ENCODE measurements around the gene ZNF860. TPM values are rescaled to one million over a fixed set of nuclear protein-coding genes. Genes with fewer than 3 reads are reported as not detected.

The ZNF860 gene
- polyA plus RNA-seq, 3 donors = not detected

- Histone ChIP-seq H3K27me3 (ENCODE audit: control insufficient read depth in 2 of 2, insufficient read depth in 2 of 2, low read length in 2 of 2) (peaks cover 45 to 57% of the 10 kb centered on the region in 2 donors), H3K9me3 (replicated peaks in 1 of 2; ENCODE audit: control insufficient read depth in 1 of 2, insufficient read depth in 1 of 2, low read length in 2 of 2) (peaks cover 0 to 10% of the 10 kb centered on the region in 2 donors), H3K36me3 (replicated peaks in 1 of 2; ENCODE audit: control insufficient read depth in 1 of 2, insufficient read depth in 2 of 2, low read length in 2 of 2) (no peaks in the 10 kb centered on the region), H3K79me2 (ENCODE audit: insufficient read depth, low read length) (no peaks in the 10 kb centered on the region), H4K20me1 (ENCODE audit: insufficient read depth, low read length) (no peaks in the 10 kb centered on the region), H3K4me3 (replicated peaks in 1 of 3; ENCODE audit: low read depth in 2 of 3, low read length in 3 of 3) (no peak overlapping the region), H3K9ac (ENCODE audit: insufficient read depth, low read length, poor library complexity, severe bottlenecking) (no peak overlapping the region), H3K27ac (ENCODE audit: low read depth in 1 of 2, low read length in 2 of 2) (no peak overlapping the region), H3K4me2 (replicated peaks; ENCODE audit: extremely low read depth, low read length, poor library complexity, severe bottlenecking) (no peak overlapping the region), H3K4me1 (ENCODE audit: control insufficient read depth in 1 of 2, insufficient read depth in 2 of 2, low read length in 2 of 2) (peaks cover 16 to 19% of the 10 kb centered on the region in 2 donors), H2AFZ (ENCODE audit: insufficient read depth, low read depth, low read length, poor library complexity, severe bottlenecking) (no peak overlapping the region)
- no peak overlapping the region for H3K4me3 Mint-ChIP-seq
- no peak overlapping the region for H3K27ac Mint-ChIP-seq
- H3K9me3 Mint-ChIP-seq = peaks cover 0 to 18% (median 6%) of the 10 kb centered on the region in 7 donors
- intact Hi-C loops (cut with micrococcal nuclease) = no loop called here
- peaks cover 0 to 6% of the 10 kb centered on the region in 2 donors for H3K36me3 Mint-ChIP-seq
- peaks cover 19% of the 10 kb centered on the region for H3K4me1 Mint-ChIP-seq
- H3K27me3 Mint-ChIP-seq (ENCODE audit: low read depth in 3 of 3) = peaks cover 55 to 66% (median 57%) of the 10 kb centered on the region in 3 donors
- no CpG with 5 or more reads among the region's 4 CpGs for WGBS (ENCODE audit: insufficient coverage)
- DNase-seq = no peak
- no peak for TF ChIP-seq CTCF (IDR thresholded peaks at IDR 0.05)
These were observed 3.0 kb upstream of the ZNF860 start for GRCh38 chr3:31978553-31978952.

- Histone ChIP-seq H4K20me1 (ENCODE audit: insufficient read depth, low read length) (no peaks in the 10 kb centered on the region), H3K27me3 (ENCODE audit: control insufficient read depth in 2 of 2, insufficient read depth in 2 of 2, low read length in 2 of 2) (peaks cover 45 to 57% of the 10 kb centered on the region in 2 donors), H2AFZ (ENCODE audit: insufficient read depth, low read depth, low read length, poor library complexity, severe bottlenecking) (no peak overlapping the region), H3K4me2 (replicated peaks; ENCODE audit: extremely low read depth, low read length, poor library complexity, severe bottlenecking) (no peak overlapping the region), H3K79me2 (ENCODE audit: insufficient read depth, low read length) (no peaks in the 10 kb centered on the region), H3K9me3 (replicated peaks in 1 of 2; ENCODE audit: control insufficient read depth in 1 of 2, insufficient read depth in 1 of 2, low read length in 2 of 2) (peaks cover 0 to 10% of the 10 kb centered on the region in 2 donors), H3K36me3 (replicated peaks in 1 of 2; ENCODE audit: control insufficient read depth in 1 of 2, insufficient read depth in 2 of 2, low read length in 2 of 2) (no peaks in the 10 kb centered on the region), H3K9ac (ENCODE audit: insufficient read depth, low read length, poor library complexity, severe bottlenecking) (no peak overlapping the region), H3K4me3 (replicated peaks in 1 of 3; ENCODE audit: low read depth in 2 of 3, low read length in 3 of 3) (no peak overlapping the region), H3K27ac (ENCODE audit: low read depth in 1 of 2, low read length in 2 of 2) (no peak overlapping the region), H3K4me1 (ENCODE audit: control insufficient read depth in 1 of 2, insufficient read depth in 2 of 2, low read length in 2 of 2) (peaks cover 16 to 19% of the 10 kb centered on the region in 2 donors)
- H3K9me3 Mint-ChIP-seq = peaks cover 0 to 18% (median 6%) of the 10 kb centered on the region in 7 donors
- DNase-seq = no peak
- H3K27ac Mint-ChIP-seq = no peak overlapping the region
- peak overlapping the region in 1 of 2 donors; percentile 79 for H3K4me3 Mint-ChIP-seq
- intact Hi-C loops (cut with micrococcal nuclease) = no loop called here
- TF ChIP-seq CTCF (IDR thresholded peaks at IDR 0.05) = no peak
- WGBS (ENCODE audit: insufficient coverage) = 17% methylated on average over 1 of the region's 5 CpGs
- peaks cover 19% of the 10 kb centered on the region for H3K4me1 Mint-ChIP-seq
- H3K27me3 Mint-ChIP-seq (ENCODE audit: low read depth in 3 of 3) = peaks cover 57 to 67% (median 59%) of the 10 kb centered on the region in 3 donors
- peaks cover 0 to 6% of the 10 kb centered on the region in 2 donors for H3K36me3 Mint-ChIP-seq
These were observed 2.4 kb upstream of the ZNF860 start for GRCh38 chr3:31979001-31979697.

Measured in CD14-positive monocyte (primary cell).